CD4-positive, alpha-beta T cell treated with Interleukin-2 at 100 ng/mL for 4 hours (primary cell): ENCODE measurements around the gene NELFB.
"Not testable (repeated sequence)": the region's sequence is repeated elsewhere in the genome, so short reads cannot be mapped to it uniquely, and the experiment has no call there.

Experiments used
- DNase-seq: peaks from one replicate; pipeline ENCODE4 v3.0.0-alpha.2; 2020; ENCODE audit warnings: low spot score

Gene NELFB

GRCh38 chr9:137247135-137247915 is 7.8 kb upstream of the NELFB start:
- no peak for DNase-seq

GRCh38 chr9:137247916-137248175 is 7.3 kb upstream of the NELFB start:
- DNase-seq = no peak

GRCh38 chr9:137250329-137251193 is 4.6 kb upstream of the NELFB start:
- DNase-seq = no peak

GRCh38 chr9:137251194-137251461 is 4.0 kb upstream of the NELFB start, which contains the start of gene STPG3:
Gene STPG3, plus strand, starts transcription at chr9:137251286. Its CDS starts 1 bp downstream, at chr9:137251287.
- no peak for DNase-seq

GRCh38 chr9:137251490-137252268 is 3.4 kb upstream of the NELFB start:
- DNase-seq = no peak

- no peak for DNase-seq
Observed at GRCh38 chr9:137252555-137253506, 2.3 kb upstream of the NELFB start.

GRCh38 chr9:137253717-137254623 is 1.2 kb upstream of the NELFB start:
- no peak for DNase-seq

- peak; percentile 13 for DNase-seq
Observed at GRCh38 chr9:137255448-137256114, 454 bp downstream of the NELFB start.

- no peak for DNase-seq
Observed at GRCh38 chr9:137256362-137256761, 1.2 kb downstream of the NELFB start.

GRCh38 chr9:137256856-137257255 is 1.7 kb downstream of the NELFB start:
- DNase-seq = no peak

- DNase-seq = not testable (repeated sequence)
Observed at GRCh38 chr9:137262173-137262908, 7.2 kb downstream of the NELFB start.

GRCh38 chr9:137262909-137263285 is 7.8 kb downstream of the NELFB start:
- no peak for DNase-seq

GRCh38 chr9:137263506-137263905 is 8.4 kb downstream of the NELFB start:
- DNase-seq = no peak

- DNase-seq = no peak
Observed at GRCh38 chr9:137264067-137264466, 8.9 kb downstream of the NELFB start.

GRCh38 chr9:137265496-137266161 is 10.5 kb downstream of the NELFB start:
- DNase-seq = no peak

- DNase-seq = no peak
Observed at GRCh38 chr9:137266162-137266527, 11.0 kb downstream of the NELFB start.

GRCh38 chr9:137266585-137267453 is 11.7 kb downstream of the NELFB start:
- no peak for DNase-seq

- DNase-seq = no peak
Observed at GRCh38 chr9:137267933-137268355, 12.8 kb downstream of the NELFB start.
